ENCODE measurements around the gene LAD1. TPM values are rescaled to one million over a fixed set of nuclear protein-coding genes. Genes with fewer than 3 reads are reported as not detected.

Gene LAD1
- total and polyA plus RNA-seq, 8 donors, result 28.7 to 62.5 (median 44.3) TPM

DNA sequence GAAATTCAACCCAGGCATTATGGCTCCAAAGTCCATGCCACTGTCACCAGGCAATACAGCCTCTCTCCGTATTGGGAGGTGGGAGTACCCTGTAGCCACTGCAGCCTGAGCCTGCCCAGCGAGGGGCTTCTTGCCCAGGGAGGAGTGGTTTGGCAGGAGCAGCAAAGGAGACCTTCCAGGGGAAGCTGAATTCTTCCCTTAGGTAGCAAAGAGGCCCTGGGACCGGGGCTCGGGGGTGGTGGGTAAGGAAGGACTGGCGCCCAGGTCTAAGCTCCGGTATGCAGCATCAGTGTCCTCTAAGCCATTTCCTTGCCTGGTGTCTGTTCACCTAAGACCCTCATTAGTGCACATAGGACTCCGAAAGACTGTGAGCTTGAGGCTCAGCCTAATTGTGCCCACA is 38.6 kb downstream of the LAD1 start:
- Histone ChIP-seq H3K4me1 (no peaks in the 10 kb centered on the region), H3K4me3 (no peak overlapping the region), H3K27ac (no peak overlapping the region), H3K9me3 (no peaks in the 10 kb centered on the region), H3K36me3 (no peaks in the 10 kb centered on the region), H3K27me3 (no peaks in the 10 kb centered on the region)
- 79 to 93% methylated on average over 7 of the region's 7 CpGs for WGBS, 2 donors
- FAIRE-seq (no peak), ATAC-seq (no peak), DNase-seq (peak in 2 of 6 donors; percentile 35 to 41)
- intact Hi-C loops (cut with DNase I), result loop anchor here in 1 of 3 donors (2.0 kb wide), 1 partner anchor 108 kb away; no protein-coding TSS in a partner anchor
- TF ChIP-seq, protein P1, sequence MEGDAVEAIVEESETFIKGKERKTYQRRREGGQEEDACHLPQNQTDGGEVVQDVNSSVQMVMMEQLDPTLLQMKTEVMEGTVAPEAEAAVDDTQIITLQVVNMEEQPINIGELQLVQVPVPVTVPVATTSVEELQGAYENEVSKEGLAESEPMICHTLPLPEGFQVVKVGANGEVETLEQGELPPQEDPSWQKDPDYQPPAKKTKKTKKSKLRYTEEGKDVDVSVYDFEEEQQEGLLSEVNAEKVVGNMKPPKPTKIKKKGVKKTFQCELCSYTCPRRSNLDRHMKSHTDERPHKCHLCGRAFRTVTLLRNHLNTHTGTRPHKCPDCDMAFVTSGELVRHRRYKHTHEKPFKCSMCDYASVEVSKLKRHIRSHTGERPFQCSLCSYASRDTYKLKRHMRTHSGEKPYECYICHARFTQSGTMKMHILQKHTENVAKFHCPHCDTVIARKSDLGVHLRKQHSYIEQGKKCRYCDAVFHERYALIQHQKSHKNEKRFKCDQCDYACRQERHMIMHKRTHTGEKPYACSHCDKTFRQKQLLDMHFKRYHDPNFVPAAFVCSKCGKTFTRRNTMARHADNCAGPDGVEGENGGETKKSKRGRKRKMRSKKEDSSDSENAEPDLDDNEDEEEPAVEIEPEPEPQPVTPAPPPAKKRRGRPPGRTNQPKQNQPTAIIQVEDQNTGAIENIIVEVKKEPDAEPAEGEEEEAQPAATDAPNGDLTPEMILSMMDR (IDR thresholded peaks at IDR 0.05), result no peak

- Histone ChIP-seq H3K27me3 (no peaks in the 10 kb centered on the region), H3K36me3 (no peaks in the 10 kb centered on the region), H3K4me1 (no peaks in the 10 kb centered on the region), H3K4me3 (no peak overlapping the region), H3K27ac (no peak overlapping the region), H3K9me3 (no peaks in the 10 kb centered on the region)
- no peak for FAIRE-seq
- intact Hi-C loops (cut with DNase I), result loop anchor here (2.0 to 10.0 kb wide), 4 partner anchors 101 to 108 kb away; no protein-coding TSS in a partner anchor
- peak in 2 of 6 donors; percentile 28 to 33 for DNase-seq
- no peak for ATAC-seq
- TF ChIP-seq, protein P1 (IDR thresholded peaks at IDR 0.05), result no peak
- 83 to 89% methylated on average over 2 of the region's 2 CpGs for WGBS, 2 donors
These were observed 39.3 kb downstream of the LAD1 start for GRCh38 chr1:201359873-201360210.

DNA sequence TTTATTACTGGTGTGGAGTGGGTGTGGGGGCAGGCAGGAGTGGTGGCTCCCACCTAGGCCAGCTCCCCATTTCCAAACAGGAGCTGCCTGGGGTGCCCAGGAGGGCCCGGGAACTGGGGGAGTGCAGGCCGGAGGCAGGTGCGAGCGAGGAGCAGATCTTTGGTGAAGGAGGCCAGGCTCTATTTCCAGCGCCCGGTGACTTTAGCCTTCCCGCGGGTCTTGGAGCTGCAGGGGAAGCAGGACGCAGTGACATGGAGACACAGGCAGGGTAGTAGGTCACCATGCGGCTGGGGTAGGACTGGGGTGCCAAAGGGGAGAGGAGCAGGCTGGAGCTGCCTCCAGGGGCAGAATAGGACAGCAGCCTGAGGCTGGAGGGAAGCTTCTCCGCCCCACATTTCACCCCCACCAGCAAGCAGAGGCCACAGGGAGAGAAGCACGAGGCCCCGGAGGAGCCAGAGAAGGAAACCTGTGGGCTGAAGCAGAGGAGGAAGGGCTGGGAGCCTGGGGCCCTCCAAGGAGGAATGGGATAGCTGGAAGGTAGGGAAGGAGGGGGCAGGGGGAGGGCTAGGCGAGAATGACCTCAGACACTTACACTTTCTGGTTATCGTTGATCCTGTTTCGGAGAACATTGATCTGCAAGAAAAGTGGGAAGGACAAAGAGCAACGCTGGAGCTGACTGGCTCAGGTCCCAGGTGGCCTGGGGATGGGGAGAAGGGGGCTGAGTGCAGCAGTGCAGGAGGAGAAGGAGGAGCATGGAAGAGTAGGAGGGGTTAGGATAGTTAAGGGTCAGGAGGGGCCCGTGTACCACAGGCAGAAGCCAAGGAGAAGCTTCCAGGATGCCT is 39.9 kb downstream of the LAD1 start:
- FAIRE-seq, result no peak
- TF ChIP-seq, protein P1 (IDR thresholded peaks at IDR 0.05), result no peak

DNA sequence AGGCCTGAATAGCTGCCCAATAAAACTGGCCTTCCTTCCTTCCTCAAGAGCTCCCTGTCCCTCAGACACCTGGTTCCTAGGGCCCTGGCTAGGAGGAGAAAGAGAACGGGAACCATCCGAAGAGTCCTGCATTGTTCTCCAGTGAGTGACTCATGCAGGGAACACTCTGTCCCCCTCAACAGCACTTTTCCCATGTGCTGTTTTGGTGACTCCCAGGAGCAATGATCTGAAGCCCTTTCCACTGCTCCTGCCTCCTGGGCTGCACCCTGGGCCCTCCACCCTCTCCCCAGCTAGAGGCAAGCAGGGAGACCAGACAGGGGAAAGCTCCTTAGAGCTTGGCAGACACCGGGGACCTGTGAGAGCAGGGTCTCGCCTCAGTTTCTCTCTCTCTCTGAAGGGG is 40.5 kb downstream of the LAD1 start:
- TF ChIP-seq, protein P1 (IDR thresholded peaks at IDR 0.05), result no peak
- no peak for ATAC-seq
- Histone ChIP-seq H3K4me1 (no peaks in the 10 kb centered on the region), H3K27me3 (no peaks in the 10 kb centered on the region), H3K36me3 (no peaks in the 10 kb centered on the region), H3K27ac (no peak overlapping the region), H3K4me3 (no peak overlapping the region), H3K9me3 (no peaks in the 10 kb centered on the region)
- intact Hi-C loops (cut with DNase I), result loop anchor here (2.0 to 10.0 kb wide), 3 partner anchors 100 to 106 kb away; no protein-coding TSS in a partner anchor
- WGBS, 2 donors, result 77 to 80% methylated on average over 4 of the region's 4 CpGs
- no peak for FAIRE-seq
- DNase-seq, result peak in 1 of 6 donors; percentile 23

More for the DNA sequence above, 39.9 kb downstream of the LAD1 start:
- DNase-seq, result peak in 2 of 6 donors; percentile 44 to 50
- Histone ChIP-seq H3K27me3 (no peaks in the 10 kb centered on the region), H3K36me3 (no peaks in the 10 kb centered on the region), H3K4me3 (no peak overlapping the region), H3K9me3 (no peaks in the 10 kb centered on the region), H3K4me1 (no peaks in the 10 kb centered on the region), H3K27ac (no peak overlapping the region)
- WGBS, 2 donors, result 66 to 72% methylated on average over 18 of the region's 18 CpGs
- intact Hi-C loops (cut with DNase I), result loop anchor here (2.0 to 10.0 kb wide), 3 partner anchors 100 to 107 kb away; no protein-coding TSS in a partner anchor
- no peak for ATAC-seq

All from pancreas (tissue), 10 donors.